GM18951 (cell line): Measurements from ENCODE around the gene ARF3.
"Not testable (repeated sequence)": the region's sequence is repeated elsewhere in the genome, so short reads cannot be mapped to it uniquely, and the experiment has no call there.

Source experiments
- POLR2A ChIP-seq: IDR thresholded peaks from 4 replicates; pipeline ENCODE4 v1.6.1; 2011; ENCODE audit warnings: mild to moderate bottlenecking; ENCODE audit not compliant: insufficient read length, insufficient read depth; ENCODE audit errors: extremely low read depth
- in situ Hi-C: fragments of 300-500 bp; cut with MboI; formaldehyde crosslinking; loops from one replicate; pipeline ENCODE4 v1.12.0; 2022; ENCODE audit warnings: low sequenced_read_pairs, mixed read lengths, inconsistent platforms; ENCODE audit not compliant: unreplicated experiment

The ARF3 gene

DNA sequence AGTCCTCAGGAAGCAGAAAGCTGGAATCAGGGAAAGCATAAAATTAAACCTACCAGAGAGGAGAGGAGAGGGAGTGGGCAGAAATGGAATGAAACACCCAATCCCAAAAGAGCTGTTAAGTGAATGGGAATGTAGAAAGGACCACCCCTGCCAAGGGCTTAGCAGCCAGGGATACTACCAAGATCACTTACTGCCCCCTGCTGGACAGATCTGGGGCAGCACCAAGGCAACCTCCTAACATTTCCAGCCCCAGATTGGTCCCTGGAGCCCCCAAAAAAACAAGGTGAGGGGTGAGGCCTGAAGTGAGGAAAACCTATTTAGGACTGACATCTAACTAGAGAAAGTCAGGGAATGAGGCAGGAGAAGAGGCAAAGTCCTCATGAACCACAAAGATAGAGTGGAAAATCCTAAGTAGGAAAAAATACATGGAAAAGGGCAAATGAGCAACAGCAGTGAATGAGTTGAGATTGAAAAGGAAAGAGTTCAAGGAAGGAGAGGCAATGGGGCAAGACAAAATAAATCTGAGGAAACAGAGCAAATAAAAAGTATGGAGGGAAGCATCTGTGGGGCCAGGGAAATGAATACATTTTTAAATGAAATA, 20.8 kb downstream of the ARF3 start:
- TF ChIP-seq POLR2A = no peak
- in situ Hi-C loops = no loop called here

DNA sequence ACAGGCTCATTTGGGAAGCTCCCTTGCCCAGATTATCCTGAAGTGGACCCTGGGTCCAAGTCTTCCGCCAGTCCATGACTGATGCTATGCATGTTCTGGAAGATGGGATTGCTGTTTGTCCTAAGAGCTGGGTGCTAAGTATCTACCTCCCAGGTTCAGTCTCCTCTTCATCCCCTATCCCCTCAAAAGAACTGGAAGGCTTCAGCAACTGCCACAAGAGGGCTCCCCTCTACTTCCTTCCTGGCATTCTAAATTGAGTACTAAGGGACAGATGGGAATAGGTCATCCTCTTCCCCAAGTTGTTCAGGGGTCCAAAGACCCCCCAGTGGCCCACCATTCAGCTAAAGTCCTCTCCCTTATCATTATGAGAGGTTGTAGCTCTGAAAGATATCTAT, 23.0 kb downstream of the ARF3 start:
- in situ Hi-C loops = no loop called here
- TF ChIP-seq POLR2A = no peak

DNA sequence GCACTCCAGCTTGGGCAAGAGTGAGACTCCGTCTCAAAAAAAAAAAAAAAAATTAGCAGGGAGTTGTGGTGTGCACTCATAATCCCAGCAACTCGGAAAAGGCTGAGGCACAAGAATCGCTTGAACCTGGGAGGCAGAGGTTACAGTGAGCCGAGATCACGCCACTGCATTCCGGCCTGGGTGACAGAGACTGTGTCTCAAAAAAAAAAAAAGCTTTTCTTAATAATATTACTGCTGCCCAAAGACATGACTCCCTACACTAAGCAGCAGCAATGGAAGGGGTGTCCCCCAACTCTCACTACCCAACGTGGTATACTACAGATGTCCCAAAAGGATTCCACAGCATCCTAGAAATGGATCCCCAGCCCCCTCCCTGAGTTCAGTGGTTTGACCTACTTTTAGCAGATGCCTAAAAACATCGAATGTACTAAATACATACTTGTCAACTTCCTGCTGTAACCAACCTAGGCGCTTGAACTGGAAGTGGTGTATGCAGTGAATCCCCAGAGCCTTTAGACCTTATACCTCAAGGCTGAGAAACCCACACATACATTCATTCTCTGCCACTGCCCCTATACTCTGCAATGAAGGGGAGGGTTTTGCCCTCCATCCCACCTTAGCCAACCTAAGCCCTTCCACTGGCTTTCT, 23.5 kb downstream of the ARF3 start:
- no peak for TF ChIP-seq POLR2A
- in situ Hi-C loops = no loop called here

DNA sequence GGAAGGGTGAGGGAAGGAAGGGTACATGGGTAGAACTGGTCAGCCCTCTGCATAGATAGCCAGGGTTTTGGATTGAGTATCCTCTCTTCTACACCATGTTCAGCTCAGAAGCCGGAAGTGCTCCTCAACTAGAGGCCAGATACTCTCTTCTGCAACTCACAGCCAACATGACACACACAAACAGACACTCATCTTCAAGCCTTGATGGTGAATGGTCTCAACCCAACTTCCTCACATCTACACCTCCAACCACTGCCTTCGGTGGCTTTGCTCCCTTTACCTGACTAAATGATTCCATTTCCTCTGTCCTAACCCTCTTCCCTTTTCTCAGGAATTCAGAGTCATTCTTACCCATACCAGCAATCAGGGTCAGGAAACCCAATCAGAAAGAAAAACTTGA, 24.4 kb downstream of the ARF3 start:
- in situ Hi-C loops = no loop called here
- TF ChIP-seq POLR2A = no peak

DNA sequence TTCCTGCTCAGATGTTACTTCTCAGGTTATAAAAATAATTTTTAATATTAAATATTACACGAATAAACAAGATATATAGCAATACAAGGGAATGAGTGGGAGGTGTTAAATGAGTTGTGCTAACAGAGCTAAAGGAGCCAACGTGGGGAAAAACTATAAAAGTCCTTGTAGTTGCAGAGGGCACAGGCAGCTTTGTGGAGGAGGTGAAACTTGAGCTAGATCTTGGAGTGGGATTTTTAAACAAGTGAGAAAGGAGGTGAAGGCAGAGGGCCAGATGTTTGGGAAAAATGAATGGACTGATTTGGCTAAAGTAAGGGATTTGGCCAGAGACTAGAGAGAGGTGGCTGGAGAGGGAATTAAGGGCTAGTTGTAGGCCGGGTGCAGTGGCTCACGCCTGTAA, 26.8 kb downstream of the ARF3 start:
- in situ Hi-C loops = no loop called here
- TF ChIP-seq POLR2A = no peak

DNA sequence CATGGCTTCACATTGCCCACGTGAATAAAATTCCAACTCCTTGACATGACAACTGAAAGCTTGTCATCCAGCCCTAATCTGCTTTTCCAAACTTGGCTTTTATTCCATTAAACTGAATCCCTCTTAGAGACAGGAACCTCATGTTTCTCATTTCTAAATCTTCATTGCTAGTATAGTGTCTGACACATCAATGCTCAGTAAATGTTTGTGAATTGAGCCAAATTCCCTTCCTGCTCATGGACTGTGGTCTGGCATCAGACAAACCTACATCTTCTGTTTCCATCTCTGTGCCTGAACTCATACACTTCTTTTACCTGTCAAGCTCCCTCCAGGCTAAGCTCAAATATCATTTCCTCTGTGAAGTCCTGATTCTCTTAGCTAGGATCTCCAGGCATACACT, 27.7 kb downstream of the ARF3 start:
- no peak for TF ChIP-seq POLR2A
- in situ Hi-C loops = no loop called here

DNA sequence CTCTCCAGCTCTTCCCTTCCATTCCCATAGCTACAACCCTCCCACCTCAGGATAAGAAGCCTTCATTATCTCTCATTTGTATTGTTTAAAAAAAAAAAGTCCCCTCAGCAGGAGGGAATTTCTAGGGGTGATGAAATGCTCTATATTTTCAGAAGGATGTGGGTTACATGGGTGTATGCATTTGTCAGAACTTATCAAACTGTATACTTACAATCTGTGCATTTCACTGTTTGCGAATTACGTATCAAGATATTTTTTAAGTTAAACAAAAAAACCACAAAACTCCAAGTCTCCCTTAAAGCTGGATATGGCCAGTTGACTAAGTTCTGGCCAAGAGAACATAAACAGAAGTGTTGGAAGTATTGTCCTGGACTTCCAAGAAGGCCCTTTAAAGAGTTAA, 30.0 kb downstream of the ARF3 start:
- TF ChIP-seq POLR2A = no peak

DNA sequence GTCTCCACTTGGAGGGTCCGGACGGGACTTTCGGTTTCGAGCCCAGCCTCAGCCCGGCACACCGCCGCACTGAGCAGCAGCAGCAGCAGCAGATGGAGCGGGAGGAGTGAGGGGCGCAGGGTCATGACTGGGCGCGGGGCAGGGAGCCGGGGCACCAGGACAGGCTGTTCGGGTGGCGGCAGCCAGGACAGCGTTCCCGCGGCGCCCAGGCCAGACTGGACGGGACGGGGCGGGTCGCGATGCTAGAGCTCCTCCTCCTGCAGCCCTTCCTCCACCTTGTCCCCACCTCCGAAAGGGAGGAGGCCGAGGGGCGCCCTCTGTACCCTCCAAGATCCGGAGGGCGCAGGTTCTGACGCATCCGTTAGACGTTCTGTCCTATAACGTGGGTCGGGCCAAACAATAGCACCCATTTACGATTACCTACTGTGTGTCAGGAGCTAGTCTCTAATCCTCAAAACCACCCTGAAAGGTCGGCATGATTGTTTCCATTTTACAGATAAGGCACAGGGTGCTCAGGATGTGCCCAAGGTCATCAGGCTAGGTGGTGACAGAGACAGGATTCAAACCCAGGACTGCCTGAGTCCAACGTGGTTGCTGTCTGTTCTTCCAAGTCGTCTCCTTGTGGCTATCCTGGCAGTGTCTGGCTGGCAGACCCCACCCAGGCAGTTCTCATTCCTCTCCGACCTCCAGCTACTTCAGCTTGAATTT, 31.8 kb downstream of the ARF3 start, which contains the start of gene FKBP11:
FKBP11 (minus strand) TSS at position 189 of the 708 bp plus-strand sequence; CDS start at position 125, 64 bp downstream.
- peak; percentile 85 for TF ChIP-seq POLR2A
- in situ Hi-C loops = no loop called here

More for the DNA sequence above, 30.0 kb downstream of the ARF3 start:
- in situ Hi-C loops = no loop called here

DNA sequence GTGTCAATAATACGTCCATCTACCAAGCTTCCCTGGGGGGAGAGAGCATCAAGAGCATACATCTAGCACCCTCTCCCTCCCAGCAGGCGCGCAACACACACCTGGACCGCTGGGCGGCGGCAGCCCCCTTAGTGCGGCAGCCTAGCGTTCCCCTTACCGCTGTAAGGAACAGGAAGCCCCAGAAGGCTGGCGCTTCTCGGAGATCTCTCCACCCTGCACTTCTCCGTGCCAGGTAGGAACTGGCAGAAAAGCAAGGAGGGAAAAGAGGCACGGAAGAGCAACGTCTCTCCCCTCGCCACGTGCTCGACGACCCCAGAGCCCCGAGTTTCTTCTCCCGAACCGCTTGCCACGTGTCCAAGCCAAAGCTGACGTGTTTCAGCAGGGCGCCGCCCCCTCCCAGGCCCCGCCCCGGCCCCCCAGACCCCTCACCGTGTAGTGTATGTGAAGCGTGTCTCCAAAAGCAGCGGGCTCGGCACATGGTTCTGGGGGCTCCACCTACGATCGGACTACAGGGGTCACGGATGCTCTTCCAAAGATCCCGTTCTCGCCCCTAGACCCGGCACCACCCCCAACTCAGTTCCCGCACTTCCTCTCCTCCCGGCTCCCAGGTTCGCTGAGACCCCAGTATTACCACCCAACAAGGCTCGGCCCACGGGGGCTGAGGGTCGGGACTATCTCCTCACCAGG, 32.5 kb downstream of the ARF3 start:
- in situ Hi-C loops = no loop called here
- TF ChIP-seq POLR2A = no peak

DNA sequence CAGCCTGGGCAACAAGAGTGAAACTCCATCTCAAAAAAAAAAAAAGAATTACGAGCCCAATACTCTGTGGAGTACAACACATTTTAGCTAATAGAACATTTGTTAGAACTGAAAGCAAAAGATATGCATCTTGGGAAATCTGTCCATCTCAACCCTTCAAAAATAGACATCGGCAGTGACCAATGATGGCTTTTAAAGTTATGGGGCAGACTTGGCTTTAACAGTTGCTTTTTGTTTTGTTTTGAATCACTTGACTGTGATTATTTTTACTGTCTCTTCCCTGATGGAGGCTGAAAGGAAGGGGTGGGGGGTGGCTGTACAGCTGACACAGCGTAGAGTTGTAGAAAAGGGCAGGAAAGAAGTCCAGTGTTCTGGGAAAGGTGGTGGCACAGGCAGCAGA, 34.2 kb downstream of the ARF3 start:
- TF ChIP-seq POLR2A = no peak
- in situ Hi-C loops = no loop called here

DNA sequence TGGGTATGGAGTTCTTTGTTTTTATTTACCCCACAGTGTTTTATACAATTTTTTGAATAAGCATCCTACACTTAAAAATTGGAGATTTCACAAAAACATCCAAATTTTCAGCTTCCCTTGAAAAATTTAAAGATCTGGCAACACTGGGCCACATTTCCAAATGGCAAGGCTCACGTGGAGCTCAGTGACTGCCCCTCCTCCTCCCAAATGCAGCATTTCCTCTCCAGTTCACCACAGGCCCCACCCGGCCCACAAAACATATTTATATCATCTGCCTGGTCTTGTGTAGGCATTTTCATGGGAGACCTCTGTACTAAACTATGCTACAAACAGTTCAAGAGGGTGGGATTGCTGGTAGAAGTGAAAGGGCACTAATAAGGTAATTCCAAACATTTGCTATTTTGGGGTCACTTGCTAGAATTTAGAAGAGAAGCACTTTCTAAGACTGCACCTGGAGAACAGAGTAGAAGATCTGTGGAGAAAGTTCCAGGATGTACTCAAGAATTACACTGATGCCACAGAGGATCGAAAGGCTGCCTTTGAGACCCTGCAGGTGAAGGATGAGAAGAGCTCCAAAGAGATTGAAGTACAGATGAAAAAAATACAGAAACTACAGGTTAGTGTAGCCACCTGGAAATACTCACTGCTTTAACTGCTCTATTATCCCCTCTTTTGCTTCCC, 39.3 kb downstream of the ARF3 start:
- no peak for TF ChIP-seq POLR2A
- in situ Hi-C loops = no loop called here

DNA sequence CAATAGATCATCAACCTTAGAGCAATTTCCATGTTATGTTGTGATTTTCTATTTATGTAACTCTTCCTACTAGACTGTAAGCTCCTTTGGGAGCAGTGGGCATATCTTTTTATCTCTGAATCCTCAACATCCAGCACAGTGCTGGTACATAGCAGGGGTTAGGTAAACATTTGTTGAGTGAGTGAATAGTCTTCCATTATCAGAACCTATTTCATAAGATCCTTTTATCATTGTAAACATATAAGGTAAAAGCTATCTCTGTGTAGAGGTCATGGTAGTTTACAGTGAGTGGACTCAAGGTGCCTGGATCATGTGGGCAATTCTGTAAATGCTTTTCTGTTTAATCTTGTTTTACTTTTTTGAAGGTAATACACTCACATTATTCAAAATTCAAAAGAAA, 47.1 kb downstream of the ARF3 start:
- in situ Hi-C loops = no loop called here
- TF ChIP-seq POLR2A = no peak

DNA sequence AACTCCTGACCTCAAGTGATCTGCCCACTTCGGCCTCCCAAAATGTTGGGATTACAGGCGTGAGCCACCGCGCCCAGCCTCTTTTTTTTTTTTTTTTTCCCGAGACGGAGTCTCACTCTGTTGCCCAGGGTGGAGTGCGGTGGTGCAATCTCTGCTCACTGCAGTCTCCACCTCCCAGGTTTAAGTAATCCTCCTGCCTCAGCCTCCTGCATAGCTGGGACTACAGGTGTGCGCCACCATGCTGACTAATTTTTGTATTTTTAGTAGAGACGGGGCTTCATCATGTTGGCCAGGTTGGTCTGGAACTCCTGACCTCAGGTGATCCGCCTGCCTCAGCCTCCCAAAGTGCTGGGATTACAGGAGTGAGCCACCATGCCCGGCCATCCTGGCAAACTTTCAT, 47.6 kb downstream of the ARF3 start:
- in situ Hi-C loops = not testable (repeated sequence)

DNA sequence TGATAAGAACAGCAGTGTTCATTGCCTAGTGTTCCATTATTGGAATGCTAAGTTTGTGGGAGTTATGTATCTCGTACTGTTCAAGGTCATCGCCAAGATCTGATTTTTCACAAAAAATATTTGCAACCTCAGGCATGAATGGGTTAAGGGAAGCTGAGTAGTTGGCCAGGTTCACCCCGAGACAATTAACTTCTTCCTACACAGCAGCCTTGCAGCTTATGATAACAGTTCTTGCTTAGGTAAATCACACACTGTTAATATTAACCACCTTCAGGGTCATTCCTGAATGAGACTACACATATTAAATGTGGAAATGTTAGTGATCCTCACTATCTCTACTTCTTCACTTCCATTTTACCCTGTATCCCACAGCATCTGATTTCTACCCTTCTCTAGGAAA, 50.0 kb downstream of the ARF3 start:
- in situ Hi-C loops = no loop called here

More for the DNA sequence above, 50.0 kb downstream of the ARF3 start:
- no peak for TF ChIP-seq POLR2A
